Occipital lobe (tissue), 2 donors: ENCODE data around the gene SFXN2. TPM values are rescaled to one million over a fixed set of nuclear protein-coding genes. Genes with fewer than 3 reads are reported as not detected.
"Not testable (repeated sequence)": the region's sequence is repeated elsewhere in the genome, so short reads cannot be mapped to it uniquely, and the experiment has no call there.

Experiments used
- DNase-seq: peaks from one replicate; lab custom pipeline; 2025; lab: John Stamatoyannopoulos, UW
- total RNA-seq: library from RNA; depleted of rRNA; stranded (reverse); fragments of >200 nt; gene quantifications from one replicate; pipeline ENCODE4 v1.2.3, GENCODE V29; 2014

The SFXN2 gene
- total RNA-seq, 1 donor from 2014 or later, result 4.8 TPM

GRCh38 chr10:102720775-102721301 lies 6.4 kb downstream of the SFXN2 start:
- DNase-seq, result no peak

- no peak for DNase-seq
Measured at GRCh38 chr10:102721954-102722353, 7.5 kb downstream of the SFXN2 start.

DNA sequence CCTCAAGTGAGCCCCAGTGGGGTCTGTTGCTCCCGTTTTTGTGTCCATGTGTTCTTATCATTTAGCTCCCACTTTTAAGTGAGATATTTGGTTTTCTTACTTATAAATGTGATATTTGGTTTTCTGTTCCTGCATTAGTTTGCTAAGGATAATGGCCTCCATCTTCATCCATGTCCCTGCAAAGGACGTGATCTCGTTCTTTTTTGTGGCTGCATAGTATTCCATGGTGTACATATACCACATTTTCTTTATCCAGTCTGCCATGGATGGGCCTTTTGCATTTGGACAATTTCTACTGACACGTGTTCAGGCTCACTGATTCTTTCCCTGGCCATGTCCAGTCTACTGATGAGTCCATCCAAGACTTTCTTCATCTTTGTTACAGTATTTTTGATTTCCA lies 9.6 kb downstream of the SFXN2 start:
- DNase-seq, result no peak

DNA sequence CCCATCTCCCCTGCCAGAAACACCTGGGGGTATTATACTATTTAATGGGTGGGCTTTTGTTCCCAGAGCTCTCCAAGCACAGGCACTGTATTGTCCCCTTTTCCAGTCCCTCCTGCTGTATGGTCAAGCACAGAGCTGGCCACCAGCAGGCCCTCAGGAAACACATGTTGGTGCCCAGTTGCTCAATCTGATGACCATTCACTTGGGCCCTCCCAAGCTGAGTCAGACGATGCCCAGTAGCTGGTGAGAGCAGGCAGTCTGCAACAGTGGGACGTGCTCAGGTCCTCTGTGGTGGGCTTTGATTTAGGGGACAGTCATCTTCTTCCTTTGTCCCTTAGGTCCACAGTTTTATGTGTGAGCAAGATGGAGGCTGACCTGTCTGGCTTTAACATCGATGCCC lies 11.8 kb downstream of the SFXN2 start:
- DNase-seq, result no peak

DNA sequence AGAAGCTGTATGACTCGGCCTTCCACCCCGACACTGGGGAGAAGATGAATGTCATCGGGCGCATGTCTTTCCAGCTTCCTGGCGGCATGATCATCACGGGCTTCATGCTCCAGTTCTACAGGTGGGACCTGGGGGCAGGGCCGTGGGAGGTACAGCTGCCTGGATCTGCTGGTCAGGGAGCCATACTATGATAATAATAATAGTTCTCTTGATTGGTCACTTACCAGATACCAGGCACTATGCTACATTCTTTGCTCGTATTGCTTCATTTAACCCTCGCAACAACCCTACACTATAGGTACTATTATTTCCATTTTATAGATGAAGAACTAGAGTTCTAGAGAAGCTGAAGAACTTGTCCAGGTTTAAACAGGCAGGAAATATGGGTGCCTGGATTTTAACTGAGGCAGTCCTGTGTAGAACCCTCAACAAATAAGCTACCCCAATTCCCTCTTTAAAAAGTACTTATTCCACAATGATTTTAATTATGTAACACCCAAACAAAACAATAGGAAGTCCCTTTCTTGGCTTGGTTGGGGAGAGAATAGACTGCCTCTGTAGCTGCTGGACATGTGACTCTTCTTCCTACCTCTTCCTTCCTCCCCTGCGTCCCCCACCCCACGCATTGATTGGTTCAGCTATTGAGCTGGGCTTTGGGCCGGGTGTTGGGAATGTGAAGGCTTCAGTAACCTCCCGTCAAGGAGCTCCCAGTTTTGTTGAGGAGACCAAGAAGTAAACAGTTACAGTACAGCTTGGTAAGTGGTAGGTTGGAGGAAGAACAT lies 12.8 kb downstream of the SFXN2 start:
- no peak for DNase-seq

DNA sequence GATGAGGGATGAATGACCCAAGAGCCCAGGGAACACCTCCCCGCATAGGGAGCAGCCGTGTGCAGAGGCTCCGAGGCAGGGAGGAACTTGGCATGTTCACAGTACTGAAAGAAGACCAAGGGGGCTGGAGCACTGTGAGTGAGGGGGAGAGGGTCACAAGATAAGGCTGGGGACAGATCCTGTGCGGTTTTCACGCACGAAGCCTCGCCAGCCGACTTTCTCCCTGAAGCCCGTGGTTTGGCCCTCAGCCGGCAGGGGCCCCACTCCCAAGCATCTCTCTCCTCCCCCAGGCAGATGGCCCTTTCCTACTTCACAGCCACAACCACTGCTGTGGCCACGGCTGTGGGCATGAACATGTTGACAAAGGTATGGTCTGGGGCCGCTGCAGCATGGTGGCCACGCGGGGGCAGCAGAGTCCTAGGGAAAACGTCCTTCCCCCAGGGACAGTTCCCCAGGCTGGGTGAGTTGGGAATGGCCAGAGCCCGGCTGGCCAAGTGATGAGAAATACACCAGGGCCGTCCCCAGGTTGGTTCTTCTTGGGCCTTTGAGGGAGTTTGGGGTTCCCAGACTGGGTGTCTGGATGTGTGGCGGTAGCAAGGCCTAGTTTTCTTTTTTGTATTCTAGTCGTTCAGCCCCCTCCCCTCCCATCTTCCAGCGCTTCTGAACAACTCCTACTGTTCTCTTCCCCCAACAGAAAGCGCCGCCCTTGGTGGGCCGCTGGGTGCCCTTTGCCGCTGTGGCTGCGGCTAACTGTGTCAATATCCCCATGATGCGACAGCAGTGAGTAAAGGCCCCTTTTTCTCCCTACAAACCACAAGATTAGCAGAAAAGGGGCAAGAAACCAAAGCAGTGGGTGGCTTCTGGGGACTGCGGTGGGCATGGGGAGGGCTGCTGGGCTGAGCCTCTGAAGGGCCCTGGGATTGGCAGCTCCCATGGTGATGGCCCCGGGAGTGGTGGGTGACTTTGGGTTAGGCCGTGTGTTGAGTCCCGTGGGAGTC lies 14.9 kb downstream of the SFXN2 start:
- DNase-seq, result peak; percentile 77

GRCh38 chr10:102731222-102731800 lies 16.9 kb downstream of the SFXN2 start:
- no peak for DNase-seq

DNA sequence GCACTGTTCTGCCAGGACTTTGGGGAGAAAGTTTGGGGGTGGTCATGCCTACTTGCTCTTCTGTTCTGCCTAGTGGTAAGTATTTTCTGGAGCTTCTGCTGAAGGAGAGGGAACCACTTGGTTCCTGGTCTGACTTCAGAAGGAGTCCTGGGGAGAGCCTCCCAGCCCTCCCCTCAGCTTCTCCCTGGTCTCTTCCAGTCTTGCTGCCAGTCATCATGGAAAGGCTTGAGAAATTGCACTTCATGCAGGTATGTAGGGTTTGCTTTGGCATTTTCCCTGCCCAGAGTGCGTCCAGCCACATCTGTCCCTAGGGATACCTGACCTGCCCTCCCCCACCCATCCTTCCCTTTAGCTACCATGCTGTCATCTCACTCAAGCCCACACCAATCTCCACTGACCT lies 18.2 kb downstream of the SFXN2 start:
- no peak for DNase-seq

- DNase-seq, result no peak
Measured at GRCh38 chr10:102735065-102735562, 20.7 kb downstream of the SFXN2 start.

- DNase-seq, result no peak
Measured at GRCh38 chr10:102738692-102739121, 24.3 kb downstream of the SFXN2 start.

DNA sequence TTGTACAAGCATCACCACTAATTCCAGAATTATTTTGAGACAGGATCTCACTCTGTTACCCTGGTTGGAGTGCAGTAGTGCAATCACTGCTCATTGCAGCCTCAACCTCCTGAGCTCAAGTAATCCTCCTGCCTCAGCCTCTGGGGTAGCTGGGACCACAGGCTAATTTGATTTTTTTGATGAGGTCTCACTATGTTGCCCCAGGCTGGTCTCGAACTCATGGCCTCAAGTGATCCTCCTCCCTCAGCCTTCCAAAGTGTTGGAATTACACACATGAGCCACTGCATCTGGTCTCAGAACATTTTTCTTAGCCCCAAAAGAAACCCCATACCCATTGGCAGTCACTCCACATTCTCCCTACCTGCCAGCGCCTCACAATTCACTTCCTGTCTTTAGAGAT lies 25.8 kb downstream of the SFXN2 start:
- no peak for DNase-seq

DNA sequence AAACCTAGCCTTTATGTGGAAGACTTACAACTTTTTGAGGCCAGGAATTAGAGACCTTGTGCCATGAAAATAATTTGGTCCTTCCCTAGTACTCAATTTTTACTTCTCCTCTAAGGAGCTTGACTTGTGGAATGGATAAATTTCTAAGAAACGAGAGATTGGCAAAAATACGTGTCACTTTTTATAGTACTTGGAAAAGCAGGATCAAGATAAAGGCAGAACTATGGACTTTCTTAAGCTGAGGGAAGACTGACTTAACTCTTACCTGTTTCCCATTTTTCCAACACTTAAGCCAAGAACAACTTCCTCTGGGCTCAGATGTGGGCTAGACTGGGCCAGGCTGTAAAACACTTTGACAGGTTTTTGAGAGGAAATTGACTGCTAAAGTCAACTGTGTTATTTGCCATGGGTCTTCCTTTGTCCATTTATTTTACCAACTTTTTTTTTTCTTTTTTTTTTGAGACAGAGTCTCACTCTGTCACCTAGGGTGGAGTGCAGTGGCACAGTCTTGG lies 27.3 kb downstream of the SFXN2 start:
- no peak for DNase-seq

DNA sequence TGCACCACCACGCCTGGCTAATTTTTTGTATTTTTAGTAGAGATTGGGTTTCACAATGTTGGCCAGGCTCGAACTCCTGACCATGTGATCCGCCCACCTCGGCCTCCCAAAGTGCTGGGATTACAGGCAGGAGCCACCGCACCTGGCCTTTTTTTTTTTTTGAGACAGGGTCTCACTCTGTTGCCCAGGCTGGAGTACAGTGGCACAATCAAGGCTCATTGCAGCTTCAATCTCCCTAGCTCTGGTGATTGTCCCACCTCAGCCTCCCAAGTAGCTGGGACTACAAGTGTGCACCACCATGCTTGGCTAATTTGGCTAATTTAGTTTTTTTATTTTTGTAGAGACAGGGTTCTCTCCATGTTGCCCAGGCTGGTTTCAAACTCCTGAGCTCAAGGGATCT lies 27.9 kb downstream of the SFXN2 start:
- DNase-seq, result not testable (repeated sequence)

GRCh38 chr10:102743078-102743587 lies 28.7 kb downstream of the SFXN2 start:
- no peak for DNase-seq

- peak; percentile 98 for DNase-seq
Measured at GRCh38 chr10:102743588-102744373, 29.3 kb downstream of the SFXN2 start, which contains the start of gene WBP1L. Gene WBP1L, plus strand, starts transcription at chr10:102743948. Its CDS starts 106 bp downstream, at chr10:102744054.

DNA sequence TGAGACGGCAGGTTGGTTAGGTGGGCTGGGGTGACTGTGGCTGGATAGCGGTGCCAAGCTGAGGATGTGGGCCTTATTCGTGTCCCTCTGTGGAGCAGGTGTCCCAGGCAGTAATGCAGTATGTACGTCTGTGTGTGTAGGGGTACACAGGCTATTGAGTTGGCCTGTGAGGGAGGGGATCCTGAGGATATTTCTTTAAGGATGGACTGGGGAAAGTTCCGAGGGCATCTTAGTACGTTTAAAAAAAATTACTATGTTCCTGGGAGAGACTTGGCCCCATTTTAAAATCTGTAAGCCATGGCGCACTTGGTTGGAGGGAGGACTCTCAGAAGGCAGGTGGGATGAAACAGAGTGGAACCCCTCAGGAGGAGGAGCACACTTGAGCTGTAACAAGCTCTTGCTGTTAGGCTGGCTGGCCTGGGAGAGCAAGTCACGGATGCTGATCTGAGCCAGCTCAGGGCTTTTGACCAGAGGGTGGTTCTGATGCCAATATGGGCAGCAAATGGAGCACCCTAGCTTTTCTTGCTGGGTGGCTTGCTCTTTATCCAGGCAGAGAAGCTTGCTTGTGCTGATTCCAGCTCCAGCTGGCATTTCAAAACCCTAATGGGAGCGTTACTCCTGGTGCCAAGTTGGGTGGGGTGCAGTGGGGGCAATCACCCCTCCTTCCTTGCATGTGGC lies 30.1 kb downstream of the SFXN2 start:
- peak; percentile 19 for DNase-seq

GRCh38 chr10:102745157-102745556 lies 30.7 kb downstream of the SFXN2 start:
- DNase-seq, result no peak

GRCh38 chr10:102752266-102752930 lies 38.0 kb downstream of the SFXN2 start:
- DNase-seq, result no peak
